IPS-20b (cell line): Measurements from ENCODE around the gene NUDT8.
"Not testable (repeated sequence)": the region's sequence is repeated elsewhere in the genome, so short reads cannot be mapped to it uniquely, and the experiment has no call there.

ENCODE experiments used
- H3K27ac ChIP-seq: one replicate; pipeline ENCODE4 v1.5.1; 2013; ENCODE audit warnings: low read length
- H3K27me3 ChIP-seq: 2 replicates; pipeline ENCODE4 v1.6.1; 2013; ENCODE audit warnings: mild to moderate bottlenecking, low read length, inconsistent platforms; ENCODE audit not compliant: insufficient read depth
- H3K36me3 ChIP-seq: 2 replicates; pipeline ENCODE4 v1.6.1; 2013; ENCODE audit warnings: low read depth, mild to moderate bottlenecking, inconsistent platforms, low read length, moderate library complexity; ENCODE audit not compliant: insufficient read depth
- H3K4me1 ChIP-seq: 2 replicates; pipeline ENCODE4 v1.6.1; 2013; ENCODE audit warnings: mild to moderate bottlenecking, control low read depth, inconsistent platforms, low read length, moderate library complexity; ENCODE audit not compliant: insufficient read depth
- H3K4me3 ChIP-seq: 2 replicates; pipeline ENCODE4 v1.5.1; 2013; ENCODE audit warnings: mild to moderate bottlenecking, low read length, inconsistent platforms
- H3K9ac ChIP-seq: 2 replicates; pipeline ENCODE4 v1.6.1; 2013; ENCODE audit warnings: low read depth, mild to moderate bottlenecking, inconsistent platforms, low read length, moderate library complexity
- H3K9me3 ChIP-seq: 2 replicates; pipeline ENCODE4 v1.6.1; 2013; ENCODE audit warnings: mild to moderate bottlenecking, low read depth, low read length, inconsistent platforms; ENCODE audit not compliant: insufficient read depth

NUDT8 gene

GRCh38 chr11:67666303-67666645 is 36.5 kb upstream of the NUDT8 start:
- Histone ChIP-seq H3K27ac (no peak overlapping the region), H3K27me3 (no peaks in the 10 kb centered on the region), H3K36me3 (no peaks in the 10 kb centered on the region), H3K4me3 (no peak overlapping the region), H3K9me3 (no peaks in the 10 kb centered on the region), H3K4me1 (no peaks in the 10 kb centered on the region), H3K9ac (no peak overlapping the region)

GRCh38 chr11:67665541-67666302 is 36.0 kb upstream of the NUDT8 start:
- no peak overlapping the region for H3K27ac ChIP-seq
- H3K9me3 ChIP-seq = no peaks in the 10 kb centered on the region
- H3K36me3 ChIP-seq = no peaks in the 10 kb centered on the region
- H3K9ac ChIP-seq = no peak overlapping the region
- H3K27me3 ChIP-seq = no peaks in the 10 kb centered on the region
- H3K4me1 ChIP-seq = no peaks in the 10 kb centered on the region
- no peak overlapping the region for H3K4me3 ChIP-seq

DNA sequence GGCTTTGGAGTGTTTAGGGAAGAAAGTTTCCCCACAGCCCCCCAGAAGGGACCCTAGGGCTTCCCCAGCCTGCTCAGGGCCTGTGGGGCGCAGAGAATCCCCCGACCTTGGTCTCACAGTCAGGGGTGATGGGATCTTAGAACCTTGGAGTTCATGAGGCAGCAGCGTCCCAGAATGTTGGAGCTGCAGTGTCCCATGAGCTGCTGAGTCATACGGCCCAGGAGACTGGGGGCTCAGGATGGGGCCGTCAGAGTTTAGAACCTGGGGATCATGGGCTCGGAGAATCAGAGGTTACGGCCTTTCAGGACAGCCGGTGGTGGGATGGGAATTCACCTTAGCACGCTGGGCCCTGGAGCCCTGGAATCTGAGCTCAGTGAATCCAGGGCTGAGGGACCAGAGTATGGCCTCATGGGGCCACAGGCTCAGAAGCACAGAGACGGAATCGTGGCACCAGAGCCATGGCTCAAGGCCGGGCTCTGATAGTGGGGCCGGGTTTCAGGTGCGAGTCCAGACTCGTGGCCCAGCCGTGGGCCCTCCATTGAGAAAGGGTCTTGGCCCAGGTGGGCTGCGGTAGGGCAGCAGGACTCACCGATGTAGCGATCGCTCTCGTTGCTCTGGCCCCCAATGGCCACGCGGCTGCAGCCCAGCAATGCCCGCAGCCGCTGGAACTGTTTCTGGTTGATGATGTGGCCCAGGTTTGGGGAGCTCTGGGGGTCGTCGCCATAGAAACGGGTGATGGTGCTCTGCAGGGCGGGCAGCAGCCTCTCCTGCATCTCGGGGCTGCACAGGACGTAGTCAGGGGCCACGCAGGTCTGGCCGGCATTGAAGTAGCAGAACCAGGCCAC is 35.2 kb upstream of the NUDT8 start:
- no peak overlapping the region for H3K27ac ChIP-seq
- no peaks in the 10 kb centered on the region for H3K36me3 ChIP-seq
- H3K9ac ChIP-seq = no peak overlapping the region
- H3K4me3 ChIP-seq = no peak overlapping the region
- H3K4me1 ChIP-seq = no peaks in the 10 kb centered on the region
- H3K9me3 ChIP-seq = no peaks in the 10 kb centered on the region
- no peaks in the 10 kb centered on the region for H3K27me3 ChIP-seq

GRCh38 chr11:67664213-67664585 is 34.5 kb upstream of the NUDT8 start:
- Histone ChIP-seq H3K4me3 (no peak overlapping the region), H3K27ac (no peak overlapping the region), H3K4me1 (no peaks in the 10 kb centered on the region), H3K9me3 (no peaks in the 10 kb centered on the region), H3K36me3 (no peaks in the 10 kb centered on the region), H3K9ac (no peak overlapping the region), H3K27me3 (no peaks in the 10 kb centered on the region)

GRCh38 chr11:67663532-67664212 is 33.9 kb upstream of the NUDT8 start:
- H3K9ac ChIP-seq = no peak overlapping the region
- H3K27ac ChIP-seq = no peak overlapping the region

GRCh38 chr11:67662835-67663531 is 33.2 kb upstream of the NUDT8 start:
- no peaks in the 10 kb centered on the region for H3K4me1 ChIP-seq
- H3K4me3 ChIP-seq = no peak overlapping the region
- no peak overlapping the region for H3K27ac ChIP-seq
- no peaks in the 10 kb centered on the region for H3K9me3 ChIP-seq
- H3K27me3 ChIP-seq = no peaks in the 10 kb centered on the region
- no peak overlapping the region for H3K9ac ChIP-seq
- H3K36me3 ChIP-seq = no peaks in the 10 kb centered on the region

More at GRCh38 chr11:67663532-67664212, 33.9 kb upstream of the NUDT8 start:
- H3K4me3 ChIP-seq = no peak overlapping the region
- no peaks in the 10 kb centered on the region for H3K9me3 ChIP-seq
- no peaks in the 10 kb centered on the region for H3K36me3 ChIP-seq
- no peaks in the 10 kb centered on the region for H3K27me3 ChIP-seq
- H3K4me1 ChIP-seq = no peaks in the 10 kb centered on the region

DNA sequence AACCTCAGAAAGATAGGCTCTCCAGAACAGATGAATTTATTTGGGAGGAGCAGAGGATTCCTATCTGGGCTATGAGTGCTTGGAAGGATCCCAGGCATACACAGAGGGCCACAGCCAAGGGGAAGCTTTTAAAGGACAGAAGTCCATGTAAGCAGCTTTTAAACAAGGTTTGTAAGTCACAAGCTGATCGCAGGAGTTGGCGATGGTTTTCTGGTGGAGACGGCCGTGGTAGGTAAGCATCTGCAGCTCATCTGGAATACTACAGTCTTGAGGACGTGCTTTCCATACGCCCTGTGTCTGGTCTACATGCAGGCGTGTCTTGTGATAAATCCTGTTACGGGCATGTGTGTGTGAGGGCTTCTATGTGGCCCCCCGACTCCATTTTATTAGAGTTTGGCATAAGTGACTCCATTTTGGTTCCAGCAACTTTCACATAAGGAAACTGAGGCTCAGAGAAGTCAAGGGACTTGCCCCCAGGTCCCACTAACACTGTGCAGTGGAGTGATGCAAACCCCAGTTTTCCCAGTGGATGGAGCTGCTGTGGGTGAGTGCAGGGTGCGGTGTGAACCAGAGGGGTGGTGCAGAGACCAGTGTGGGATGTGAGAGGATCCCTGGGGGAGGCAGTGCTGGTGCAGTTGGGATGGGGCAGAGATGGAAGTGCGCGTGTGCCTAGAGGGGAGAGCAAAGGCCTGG is 32.6 kb upstream of the NUDT8 start:
- Histone ChIP-seq H3K9me3 (0 out of 2 replicates have a peak, but pooled peaks cover 3% of the 10 kb centered on the region), H3K4me3 (no peak overlapping the region), H3K27ac (no peak overlapping the region), H3K36me3 (no peaks in the 10 kb centered on the region), H3K4me1 (no peaks in the 10 kb centered on the region), H3K27me3 (no peaks in the 10 kb centered on the region), H3K9ac (no peak overlapping the region)

DNA sequence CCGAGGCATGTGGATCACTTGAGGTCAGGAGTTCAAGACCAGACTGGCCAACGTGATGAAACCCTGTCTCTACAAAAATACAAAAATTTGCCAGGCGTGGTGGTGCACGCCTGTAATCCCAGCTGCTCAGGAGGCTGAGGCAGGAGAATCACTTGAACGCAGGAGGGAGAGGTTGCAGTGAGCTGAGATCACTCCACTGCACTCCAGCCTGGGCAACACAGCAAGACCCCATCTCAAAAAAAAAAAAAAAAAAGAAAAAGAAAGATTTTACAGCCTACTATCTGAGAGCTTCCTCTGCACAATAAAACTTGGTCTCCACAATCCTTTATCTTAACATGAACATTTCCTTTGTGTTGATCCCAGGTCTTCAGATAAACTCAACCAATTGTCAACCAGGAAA is 31.0 kb upstream of the NUDT8 start:
- peaks cover 18% of the 10 kb centered on the region for H3K9me3 ChIP-seq
- H3K36me3 ChIP-seq, H3K4me3 ChIP-seq, H3K9ac ChIP-seq, H3K27ac ChIP-seq, H3K27me3 ChIP-seq, H3K4me1 ChIP-seq: not testable (repeated sequence)

- H3K9ac ChIP-seq, H3K27ac ChIP-seq, H3K4me3 ChIP-seq, H3K4me1 ChIP-seq, H3K36me3 ChIP-seq, H3K27me3 ChIP-seq: not testable (repeated sequence)
- peaks cover 24% of the 10 kb centered on the region for H3K9me3 ChIP-seq
These were observed 30.0 kb upstream of the NUDT8 start for GRCh38 chr11:67659651-67660165.

DNA sequence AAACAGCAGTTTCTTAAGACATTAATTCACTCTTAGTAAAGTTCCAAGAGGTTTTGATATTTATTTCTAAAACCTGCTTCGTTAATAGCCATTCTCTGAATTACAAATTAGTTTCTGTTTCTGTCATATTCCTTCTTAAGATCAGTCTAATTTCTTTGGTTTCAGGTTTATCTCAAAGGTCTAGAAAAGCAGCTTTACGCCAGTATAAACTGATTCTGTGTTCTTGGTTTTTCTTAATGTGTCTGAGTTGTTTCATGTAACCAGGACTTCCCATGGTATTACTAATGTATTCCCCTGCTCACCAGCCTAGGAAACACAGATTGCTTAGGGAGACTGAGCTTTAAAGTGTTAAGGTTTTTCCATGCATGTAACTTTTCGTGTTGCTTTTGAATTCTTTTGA is 27.6 kb upstream of the NUDT8 start:
- Histone ChIP-seq H3K4me1 (no peaks in the 10 kb centered on the region), H3K27me3 (no peaks in the 10 kb centered on the region), H3K36me3 (no peaks in the 10 kb centered on the region), H3K27ac (no peak overlapping the region), H3K9ac (no peak overlapping the region), H3K9me3 (peaks cover 24% of the 10 kb centered on the region), H3K4me3 (no peak overlapping the region)
